Measurements from ENCODE around the gene AXIN1.

Gene AXIN1

GRCh38 chr16:242281-242680, 110.2 kb downstream of the AXIN1 start:
- Histone ChIP-seq H3K4me3 (ENCODE audit: low read depth in 1 of 2, low read length in 2 of 2) (no peak overlapping the region), H3K9me3 (ENCODE audit: low read length) (no peaks in the 10 kb centered on the region), H3K36me3 (ENCODE audit: insufficient read depth, low read length) (no peaks in the 10 kb centered on the region), H3K27ac (ENCODE audit: low read depth, low read length) (no peak overlapping the region), H3K4me1 (ENCODE audit: insufficient read depth, low read length) (peaks cover 12% of the 10 kb centered on the region), H3K27me3 (ENCODE audit: control insufficient read depth in 1 of 2, insufficient read depth in 2 of 2, low read length in 2 of 2) (no peaks in the 10 kb centered on the region), H3K9ac (ENCODE audit: low read length) (no peak overlapping the region)

- Histone ChIP-seq H3K9ac (ENCODE audit: low read length) (no peak overlapping the region), H3K4me3 (ENCODE audit: low read depth in 1 of 2, low read length in 2 of 2) (no peak overlapping the region), H3K36me3 (ENCODE audit: insufficient read depth, low read length) (no peaks in the 10 kb centered on the region), H3K9me3 (ENCODE audit: low read length) (no peaks in the 10 kb centered on the region), H3K27me3 (ENCODE audit: control insufficient read depth in 1 of 2, insufficient read depth in 2 of 2, low read length in 2 of 2) (no peaks in the 10 kb centered on the region), H3K27ac (ENCODE audit: low read depth, low read length) (no peak overlapping the region), H3K4me1 (ENCODE audit: insufficient read depth, low read length) (peaks cover 14% of the 10 kb centered on the region)
Measured at GRCh38 chr16:240559-240958, 112.0 kb downstream of the AXIN1 start.

GRCh38 chr16:239948-240277, 112.6 kb downstream of the AXIN1 start:
- H3K27ac ChIP-seq (ENCODE audit: low read depth, low read length), result no peak overlapping the region
- no peaks in the 10 kb centered on the region for H3K36me3 ChIP-seq (ENCODE audit: insufficient read depth, low read length)
- no peaks in the 10 kb centered on the region for H3K27me3 ChIP-seq (ENCODE audit: control insufficient read depth in 1 of 2, insufficient read depth in 2 of 2, low read length in 2 of 2)
- no peak overlapping the region for H3K9ac ChIP-seq (ENCODE audit: low read length)
- no peak overlapping the region for H3K4me3 ChIP-seq (ENCODE audit: low read depth in 1 of 2, low read length in 2 of 2)
- H3K9me3 ChIP-seq (ENCODE audit: low read length), result no peaks in the 10 kb centered on the region
- peaks cover 17% of the 10 kb centered on the region for H3K4me1 ChIP-seq (ENCODE audit: insufficient read depth, low read length)
